HFF-Myc (cell line): ENCODE data around the gene SLC16A5.

Experiments
- DNase-seq: peaks from one replicate; pipeline ENCODE4 v3.0.0-alpha.2; 2011; ENCODE audit warnings: low read depth; ENCODE audit errors: extremely low read depth
- H3K4me3 ChIP-seq: replicated peaks from 2 replicates; pipeline ENCODE4 v1.5.1; 2011; ENCODE audit warnings: low read depth, mild to moderate bottlenecking, control low read depth, low read length
- TF ChIP-seq, protein P1 (sequence below): IDR thresholded peaks from 2 replicates; pipeline ENCODE4 v1.5.1; 2012; ENCODE audit warnings: mild to moderate bottlenecking, low read depth, low read length, control low read depth; ENCODE audit errors: missing control alignments

The SLC16A5 gene

GRCh38 chr17:75047398-75048098 is 40.2 kb upstream of the SLC16A5 start:
- no peak for DNase-seq
- TF ChIP-seq, protein P1, sequence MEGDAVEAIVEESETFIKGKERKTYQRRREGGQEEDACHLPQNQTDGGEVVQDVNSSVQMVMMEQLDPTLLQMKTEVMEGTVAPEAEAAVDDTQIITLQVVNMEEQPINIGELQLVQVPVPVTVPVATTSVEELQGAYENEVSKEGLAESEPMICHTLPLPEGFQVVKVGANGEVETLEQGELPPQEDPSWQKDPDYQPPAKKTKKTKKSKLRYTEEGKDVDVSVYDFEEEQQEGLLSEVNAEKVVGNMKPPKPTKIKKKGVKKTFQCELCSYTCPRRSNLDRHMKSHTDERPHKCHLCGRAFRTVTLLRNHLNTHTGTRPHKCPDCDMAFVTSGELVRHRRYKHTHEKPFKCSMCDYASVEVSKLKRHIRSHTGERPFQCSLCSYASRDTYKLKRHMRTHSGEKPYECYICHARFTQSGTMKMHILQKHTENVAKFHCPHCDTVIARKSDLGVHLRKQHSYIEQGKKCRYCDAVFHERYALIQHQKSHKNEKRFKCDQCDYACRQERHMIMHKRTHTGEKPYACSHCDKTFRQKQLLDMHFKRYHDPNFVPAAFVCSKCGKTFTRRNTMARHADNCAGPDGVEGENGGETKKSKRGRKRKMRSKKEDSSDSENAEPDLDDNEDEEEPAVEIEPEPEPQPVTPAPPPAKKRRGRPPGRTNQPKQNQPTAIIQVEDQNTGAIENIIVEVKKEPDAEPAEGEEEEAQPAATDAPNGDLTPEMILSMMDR: no peak

DNA sequence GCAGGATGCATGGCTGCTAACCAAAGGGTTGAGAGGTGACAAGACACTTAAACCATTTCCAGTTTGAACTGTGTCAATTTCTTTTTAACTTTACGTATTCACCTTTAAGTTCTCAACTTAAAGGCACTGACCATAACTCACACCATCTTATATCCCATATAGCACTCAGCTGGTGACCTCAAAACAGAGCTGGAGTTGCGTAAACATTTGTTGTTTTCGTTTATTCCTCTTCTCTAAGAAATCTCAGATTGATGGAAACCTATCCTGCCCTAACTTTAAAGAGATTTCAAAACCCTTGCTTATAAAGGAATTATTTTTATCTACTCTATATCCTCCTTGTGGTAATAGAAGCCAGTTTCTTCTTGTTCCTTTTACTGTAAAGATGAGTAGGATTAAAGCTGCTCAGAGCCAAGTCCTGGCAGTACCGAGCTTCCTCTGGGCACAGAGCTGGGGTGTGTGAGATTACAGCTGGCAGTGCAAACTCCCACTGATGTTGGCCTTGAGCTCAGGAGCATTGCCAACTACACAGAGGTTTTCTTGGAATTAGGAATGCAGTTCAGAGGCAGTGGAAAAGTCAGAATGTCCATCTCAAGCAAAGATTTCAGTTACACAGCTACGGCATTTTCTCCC is 39.4 kb upstream of the SLC16A5 start:
- no peak for DNase-seq
- TF ChIP-seq, protein P1: no peak
- H3K4me3 ChIP-seq: peak overlapping the region; percentile 95

More at GRCh38 chr17:75047398-75048098, 40.2 kb upstream of the SLC16A5 start:
- peak overlapping the region; percentile 95 for H3K4me3 ChIP-seq

DNA sequence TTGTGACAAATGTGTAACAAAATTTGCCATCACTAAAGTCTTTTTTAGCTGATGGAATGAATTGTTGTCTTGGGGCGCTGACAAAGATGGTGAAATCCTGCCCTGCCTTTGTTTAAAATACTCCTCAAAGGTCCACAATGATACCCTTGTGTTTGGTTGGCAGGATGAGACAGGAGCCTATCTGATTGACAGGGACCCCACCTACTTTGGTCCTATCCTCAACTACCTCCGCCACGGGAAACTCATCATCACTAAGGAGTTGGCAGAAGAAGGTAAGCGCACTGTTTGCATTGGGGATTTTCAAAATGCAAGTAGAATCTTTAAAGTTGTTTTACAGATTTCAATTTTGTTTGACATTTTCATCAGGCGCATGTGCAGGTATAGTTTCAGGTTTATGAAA is 38.7 kb upstream of the SLC16A5 start:
- TF ChIP-seq, protein P1: no peak
- no peak for DNase-seq
- H3K4me3 ChIP-seq: no peak overlapping the region

DNA sequence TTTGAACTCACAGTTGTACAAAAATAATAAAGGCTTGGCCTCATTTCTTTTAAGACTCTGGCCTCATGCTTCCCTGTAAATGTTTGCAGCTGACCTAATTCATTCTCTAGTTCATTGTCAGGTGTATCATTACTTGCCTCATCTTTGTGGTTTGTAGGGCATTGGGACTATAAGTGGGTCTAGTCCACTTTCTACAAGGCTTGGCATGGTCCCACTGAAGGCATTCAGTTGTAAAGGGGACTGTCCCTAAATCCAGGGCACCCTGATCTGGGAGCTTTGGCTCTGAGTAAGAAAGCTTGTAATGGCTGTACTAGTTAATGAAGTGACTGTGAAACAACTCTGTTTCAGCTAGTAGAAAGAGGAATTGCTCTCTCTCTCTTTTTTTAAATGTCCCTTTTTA is 38.0 kb upstream of the SLC16A5 start:
- TF ChIP-seq, protein P1: no peak
- H3K4me3 ChIP-seq: no peak overlapping the region
- no peak for DNase-seq

DNA sequence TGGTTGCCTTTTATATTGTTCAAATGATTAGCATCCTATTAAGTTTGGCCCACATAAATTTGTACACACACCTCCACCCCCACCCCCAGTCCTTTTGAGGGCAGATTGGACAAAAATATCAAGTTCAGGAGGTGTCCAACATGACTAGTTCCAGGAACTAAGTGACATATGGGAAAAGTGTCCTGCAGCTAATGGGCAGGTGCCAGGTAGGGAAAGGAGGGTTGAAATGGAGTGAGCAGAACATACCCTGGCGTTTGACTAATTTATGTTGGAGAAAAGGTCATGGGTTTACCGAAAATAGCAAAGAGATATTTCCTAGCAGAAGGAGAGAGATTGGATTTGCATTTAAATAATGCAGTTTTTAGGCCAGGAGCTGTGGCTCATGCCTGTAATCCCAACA is 35.8 kb upstream of the SLC16A5 start:
- no peak for DNase-seq
- H3K4me3 ChIP-seq: no peak overlapping the region
- TF ChIP-seq, protein P1: no peak

- no peak for DNase-seq
- no peak overlapping the region for H3K4me3 ChIP-seq
- TF ChIP-seq, protein P1: peak; percentile 33
Measured at GRCh38 chr17:75059369-75060345, 28.1 kb upstream of the SLC16A5 start.
